ENCODE data around the gene SFSWAP. TPM values are rescaled to one million over a fixed set of nuclear protein-coding genes. Genes with fewer than 3 reads are reported as not detected.

The SFSWAP gene
- polyA plus RNA-seq, 4 donors: 19.7 to 34.7 (median 33.4) TPM

DNA sequence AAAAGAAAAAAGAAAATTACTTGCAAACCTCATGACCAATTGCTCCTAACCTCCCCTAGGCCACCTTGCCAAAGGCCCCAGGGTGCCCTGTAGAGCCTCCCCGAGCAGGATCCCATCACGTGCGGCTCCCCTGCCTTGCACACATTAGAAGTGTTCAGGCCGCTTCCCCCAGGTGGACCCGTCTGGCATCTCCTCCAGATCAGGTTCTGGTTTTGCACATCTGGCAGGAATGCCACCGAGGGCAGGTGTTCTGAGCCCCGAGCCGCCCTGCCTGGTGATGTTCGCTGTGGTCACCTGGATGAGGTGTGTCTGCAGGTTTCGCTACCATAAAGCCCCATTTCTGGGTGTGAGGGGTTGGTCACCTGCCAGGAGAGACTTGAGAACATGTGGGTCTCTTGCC, 136.6 kb downstream of the SFSWAP start:
- Histone ChIP-seq H3K27me3 (ENCODE audit: control insufficient read depth in 3 of 3, insufficient read depth in 3 of 3, low read length in 3 of 3) (no peaks in the 10 kb centered on the region), H3K36me3 (ENCODE audit: control insufficient read depth in 3 of 3, insufficient read depth in 2 of 3, low read depth in 1 of 3, low read length in 3 of 3) (no peaks in the 10 kb centered on the region), H3K4me3 (ENCODE audit: low read depth in 1 of 3, low read length in 3 of 3) (no peak overlapping the region), H3K27ac (ENCODE audit: low read depth in 1 of 3, low read length in 2 of 3) (no peak overlapping the region), H3K9me3 (ENCODE audit: control insufficient read depth in 2 of 2, insufficient read depth in 1 of 2, low read depth in 1 of 2, low read length in 1 of 2) (no peaks in the 10 kb centered on the region), H3K4me1 (ENCODE audit: control insufficient read depth in 3 of 3, insufficient read depth in 2 of 3, low read depth in 1 of 3, low read length in 2 of 3) (no peaks in the 10 kb centered on the region)
- DNase-seq: no peak
- WGBS, 3 donors: 66 to 88% (median 73%) methylated on average over 10 of the region's 10 CpGs
- FAIRE-seq: no peak

DNA sequence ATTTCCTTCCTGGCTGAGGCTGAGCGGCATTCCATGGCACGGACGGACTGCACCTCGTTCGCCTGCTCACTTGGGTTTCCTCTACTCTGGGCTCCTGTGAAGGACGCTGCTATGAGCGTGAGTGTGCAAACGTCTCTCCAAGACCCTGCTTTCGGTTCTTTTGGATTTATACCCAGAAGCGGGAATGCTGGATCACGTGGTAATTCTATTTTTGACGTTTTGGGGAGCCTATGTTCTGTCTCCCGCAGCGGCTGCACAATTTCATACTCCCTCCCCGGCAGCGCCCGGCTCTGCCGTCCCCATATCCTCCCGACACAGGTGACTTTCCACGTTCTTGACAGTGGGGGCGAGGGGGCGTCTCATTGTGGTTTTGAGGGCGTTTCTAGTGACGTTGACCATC, 137.9 kb downstream of the SFSWAP start:
- Histone ChIP-seq H3K27me3 (ENCODE audit: control insufficient read depth in 3 of 3, insufficient read depth in 3 of 3, low read length in 3 of 3) (no peaks in the 10 kb centered on the region), H3K4me1 (ENCODE audit: control insufficient read depth in 3 of 3, insufficient read depth in 2 of 3, low read depth in 1 of 3, low read length in 2 of 3) (no peaks in the 10 kb centered on the region), H3K9me3 (ENCODE audit: control insufficient read depth in 2 of 2, insufficient read depth in 1 of 2, low read depth in 1 of 2, low read length in 1 of 2) (no peaks in the 10 kb centered on the region), H3K27ac (ENCODE audit: low read depth in 1 of 3, low read length in 2 of 3) (no peak overlapping the region), H3K36me3 (ENCODE audit: control insufficient read depth in 3 of 3, insufficient read depth in 2 of 3, low read depth in 1 of 3, low read length in 3 of 3) (no peaks in the 10 kb centered on the region), H3K4me3 (ENCODE audit: low read depth in 1 of 3, low read length in 3 of 3) (no peak overlapping the region)
- no peak for FAIRE-seq
- 88 to 89% (median 88%) methylated on average over 24 of the region's 24 CpGs for WGBS, 3 donors
- no peak for DNase-seq

Other genes starting within 250 kb of the SFSWAP start
- 1 to 10 TPM in 2 of 4 donors, not detected in 2; 2.5 to 4.5 TPM for gene MMP17, start 117.3 kb downstream of the SFSWAP start, polyA plus RNA-seq
- 10 to 100 TPM; 11.3 to 30.0 (median 12.5) TPM for gene ULK1, start 183.5 kb downstream of the SFSWAP start, polyA plus RNA-seq
- gene PUS1, start 218.2 kb downstream of the SFSWAP start, polyA plus RNA-seq: 10 to 100 TPM; 11.6 to 30.0 (median 18.1) TPM
- 10 to 100 TPM in 3 of 4 donors, 1 to 10 TPM in 1; 8.6 to 28.9 (median 12.8) TPM for gene EP400, start 238.9 kb downstream of the SFSWAP start, polyA plus RNA-seq